NCI-H2227 treated with DMSO at 0.1 percent for 48 hours (cell line): Measurements from ENCODE around the gene ITPR1.
"Not testable (repeated sequence)": the region's sequence is repeated elsewhere in the genome, so short reads cannot be mapped to it uniquely, and the experiment has no call there.

Experiments used
- DNase-seq: peaks from one replicate; lab custom pipeline; 2025; lab: John Stamatoyannopoulos, UW

ITPR1 gene

DNA sequence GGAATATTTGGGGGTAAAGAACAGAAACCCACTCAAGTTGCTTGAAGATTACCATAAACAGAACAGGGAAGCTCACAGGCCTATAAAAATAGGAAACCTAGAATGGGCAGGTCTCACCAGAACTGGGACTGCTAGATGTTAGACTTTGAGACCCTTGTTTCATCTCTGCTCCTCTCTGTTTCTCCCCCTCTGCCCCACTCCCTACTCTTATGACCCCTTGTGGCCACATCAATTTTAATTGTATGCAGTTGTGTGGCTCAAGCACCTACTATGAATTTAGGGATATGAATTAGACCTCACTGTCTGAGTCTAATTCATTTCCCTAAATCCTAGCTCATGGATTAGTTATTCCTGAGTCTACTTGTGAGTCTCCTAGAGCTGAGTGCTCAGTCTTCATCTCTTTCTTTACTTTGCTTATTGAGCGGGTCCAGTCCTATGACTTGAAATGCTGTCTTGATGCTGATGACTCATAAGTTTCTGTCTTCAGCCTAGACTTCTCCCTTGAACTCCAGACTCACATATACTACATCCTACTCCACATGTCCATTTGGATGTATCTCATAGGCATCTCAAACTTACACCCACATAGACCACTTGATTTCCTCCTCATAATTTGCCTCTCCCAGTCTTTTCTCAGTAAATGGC, 78.7 kb downstream of the ITPR1 start:
- DNase-seq: no peak

DNA sequence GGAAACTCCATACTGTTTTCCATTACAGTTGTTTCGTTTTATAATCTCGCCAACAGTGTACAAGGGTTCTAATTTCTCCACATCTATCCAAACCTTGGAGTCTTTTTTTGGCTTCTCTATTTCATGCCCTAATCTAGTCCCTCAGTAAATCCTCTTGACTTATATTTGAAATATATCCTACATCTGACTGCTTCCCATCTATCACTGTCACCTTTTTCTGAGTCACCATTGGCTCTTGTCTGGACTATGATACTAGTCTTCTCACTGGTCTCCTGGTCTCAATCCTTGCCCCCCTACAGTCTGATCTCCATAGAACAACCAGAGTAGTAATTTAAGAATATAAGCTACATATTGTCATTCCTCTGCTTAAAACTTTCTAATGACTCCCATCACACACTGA, 80.0 kb downstream of the ITPR1 start:
- no peak for DNase-seq

DNA sequence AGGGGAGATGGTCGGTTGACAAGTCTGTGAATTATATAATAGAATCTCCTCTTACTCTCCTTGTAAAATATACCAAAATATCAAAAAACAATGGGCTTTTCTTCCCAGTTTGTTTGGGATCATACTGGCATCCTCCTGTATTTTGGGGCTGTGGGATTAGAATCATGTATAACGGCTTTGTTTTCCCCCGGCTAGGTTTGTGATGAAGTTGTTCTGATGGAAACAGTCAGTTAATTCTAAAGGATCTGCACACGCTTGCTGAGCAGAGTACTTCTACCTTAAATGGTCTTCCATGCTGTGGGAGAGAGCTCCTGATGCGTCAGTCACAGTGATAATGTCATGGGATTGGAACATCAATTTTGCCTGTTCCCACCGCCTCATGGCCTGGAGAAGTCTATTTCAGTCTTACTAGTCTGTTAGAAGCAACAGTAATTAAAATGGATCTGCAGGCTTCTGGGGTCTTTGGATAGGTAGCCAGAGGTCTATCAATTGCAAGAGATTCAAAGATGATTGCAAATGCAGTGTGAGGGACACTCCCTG, 81.3 kb downstream of the ITPR1 start:
- no peak for DNase-seq

DNA sequence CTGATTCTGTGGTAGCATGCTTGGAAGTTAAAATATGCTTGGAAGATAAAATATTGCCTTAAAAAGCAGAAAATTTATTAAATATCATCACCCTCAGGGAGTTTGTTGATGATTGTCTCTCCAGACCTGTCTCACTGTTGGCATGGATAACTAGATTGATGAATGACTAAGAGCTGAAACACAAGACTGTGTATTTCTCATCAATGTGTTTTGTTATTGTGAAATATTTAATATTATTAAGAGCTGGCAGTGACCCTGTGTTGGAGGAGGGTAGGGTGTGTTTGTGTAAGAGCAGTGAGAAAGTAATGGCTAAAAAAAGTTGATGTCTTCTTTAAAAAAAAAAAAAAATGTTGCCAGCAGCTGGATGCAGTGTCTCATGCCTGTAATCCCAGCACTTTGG, 82.2 kb downstream of the ITPR1 start:
- DNase-seq: no peak

DNA sequence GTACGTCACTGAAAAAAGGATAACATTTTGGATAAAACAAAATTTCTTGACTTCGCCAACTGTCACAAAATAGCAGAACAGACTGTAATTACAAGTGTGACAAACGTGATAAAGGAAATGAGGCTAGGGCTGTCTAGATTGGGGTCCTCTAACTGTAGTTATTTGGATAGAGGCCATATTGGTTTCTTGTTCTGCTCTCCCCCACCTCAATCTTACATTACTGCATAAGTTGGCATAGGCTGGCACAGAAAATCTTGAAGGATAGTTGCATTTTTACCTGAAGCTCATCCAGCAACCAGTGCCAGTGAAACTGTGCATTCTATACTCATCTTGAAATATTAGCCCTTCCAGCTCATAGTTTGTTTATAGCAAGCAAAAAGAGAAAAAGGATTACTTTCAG, 84.6 kb downstream of the ITPR1 start:
- DNase-seq: no peak

DNA sequence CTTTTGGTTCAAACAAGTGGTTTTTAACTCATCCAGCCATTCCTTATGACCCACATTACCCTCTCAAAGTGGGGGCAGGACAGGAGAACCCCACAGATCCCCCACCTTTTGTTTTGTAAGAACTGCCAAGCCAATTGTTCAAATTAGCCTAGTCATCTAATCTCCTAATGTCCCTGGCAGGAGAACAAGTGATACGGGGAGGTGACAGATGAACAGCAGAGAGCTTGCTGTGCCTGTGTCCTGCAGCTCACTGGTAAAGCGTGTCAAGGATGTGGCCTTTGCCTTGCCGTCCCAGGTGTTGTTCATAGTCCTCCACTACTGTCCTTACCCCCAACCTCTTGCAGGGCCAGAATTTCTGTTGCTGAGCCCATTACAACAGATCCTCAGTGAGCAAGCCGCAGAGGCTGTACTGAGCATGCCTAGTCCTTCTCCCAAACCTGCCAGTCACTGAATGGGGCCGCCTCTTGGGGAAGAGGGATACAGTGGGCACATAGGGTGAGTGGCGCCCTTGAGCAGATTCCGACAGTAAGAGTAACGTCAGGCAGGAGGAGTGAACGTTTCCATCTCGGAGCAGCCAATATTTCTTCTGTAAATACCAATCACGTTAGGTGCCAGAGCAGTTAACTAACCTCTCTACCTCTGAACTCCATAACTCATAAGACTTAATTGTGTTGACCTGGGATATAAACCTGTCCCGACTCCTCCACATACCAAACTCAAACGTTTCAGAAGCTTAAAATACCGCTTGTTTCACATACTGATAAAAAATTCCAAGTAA, 87.4 kb downstream of the ITPR1 start:
- DNase-seq: no peak

DNA sequence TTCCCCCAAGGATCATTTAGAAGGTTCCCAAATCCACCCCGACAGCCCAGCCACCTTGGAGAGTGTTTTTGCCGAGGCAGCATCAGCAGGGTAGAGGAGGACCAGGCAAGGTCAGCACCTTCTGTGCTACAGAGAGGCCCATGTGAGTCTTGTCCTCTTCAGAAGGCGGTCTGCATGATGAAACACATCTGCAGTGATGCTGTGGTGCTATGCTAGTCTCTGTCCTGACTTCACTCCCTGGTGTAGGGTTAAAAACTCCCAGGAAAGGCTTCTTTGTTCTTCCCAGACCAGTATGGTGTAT, 87.9 kb downstream of the ITPR1 start:
- DNase-seq: no peak

DNA sequence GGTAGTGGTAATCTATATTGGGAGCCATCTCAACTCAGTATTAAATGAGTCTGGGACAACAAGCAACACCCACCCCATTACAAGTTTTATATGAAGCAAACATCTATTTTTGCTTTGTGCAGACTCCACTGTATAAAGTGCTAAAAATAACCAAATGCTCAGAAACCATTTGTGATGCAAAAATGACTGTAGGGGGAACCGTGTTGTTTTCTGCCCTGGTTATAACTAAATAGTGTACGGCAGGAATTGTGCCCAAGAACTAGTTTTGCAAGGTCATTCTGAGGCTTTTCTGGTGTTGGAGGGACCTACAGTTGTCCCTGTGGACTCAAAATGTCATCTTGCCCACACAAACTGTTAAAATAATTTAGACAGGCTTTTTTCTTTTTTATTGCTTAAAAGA, 88.3 kb downstream of the ITPR1 start:
- DNase-seq: no peak

DNA sequence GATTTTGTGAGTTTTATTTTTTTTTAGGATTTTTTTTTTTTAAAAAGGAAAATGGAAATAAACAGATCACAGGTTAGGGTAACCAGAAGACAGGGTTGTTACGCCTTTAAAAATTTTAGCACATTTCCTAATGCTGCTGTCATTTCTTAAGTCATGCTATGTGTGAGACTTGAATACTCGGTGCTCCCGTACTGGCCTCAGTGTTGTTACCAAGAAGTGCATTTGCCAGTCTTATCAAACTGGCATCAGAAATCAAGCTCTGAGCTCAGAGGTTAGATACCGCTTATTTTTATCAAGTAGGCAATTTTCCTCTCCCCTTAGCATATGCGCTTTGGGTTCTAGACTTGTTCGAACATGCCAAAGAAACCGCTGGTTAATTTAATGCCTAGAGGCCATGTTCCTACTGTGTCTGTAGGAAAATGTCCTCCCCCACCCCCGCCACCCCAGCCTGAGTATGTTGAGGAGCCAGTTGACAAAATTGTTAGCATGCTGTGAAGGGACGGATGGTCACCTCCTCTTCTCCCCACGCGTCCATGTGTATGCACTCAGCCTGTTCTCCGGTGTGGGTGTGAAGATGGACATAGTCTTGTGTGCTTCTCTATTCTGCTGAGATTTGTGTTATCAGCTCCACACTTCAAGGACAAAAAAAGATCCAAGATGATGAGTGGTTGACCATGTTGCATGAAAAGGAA, 88.9 kb downstream of the ITPR1 start:
- DNase-seq: no peak

DNA sequence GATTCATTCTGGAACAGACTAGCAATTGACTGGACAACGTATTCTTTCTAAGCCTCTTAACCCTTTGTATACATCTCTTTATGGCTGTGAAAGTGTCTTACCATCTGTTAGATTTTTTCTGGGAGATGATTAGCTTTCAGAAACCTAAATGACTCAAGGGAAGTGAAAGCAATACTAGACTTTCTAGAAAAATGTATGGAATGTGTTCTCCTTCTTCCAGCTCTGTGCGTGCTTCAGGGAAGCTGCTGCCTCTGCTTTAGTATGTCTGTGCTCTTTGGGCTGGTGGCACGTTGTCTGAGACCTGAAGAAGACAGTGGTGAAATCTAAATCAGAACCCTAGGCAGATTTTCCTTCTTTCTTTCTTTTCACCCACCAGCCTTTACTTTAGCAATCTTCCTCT, 89.5 kb downstream of the ITPR1 start:
- no peak for DNase-seq

DNA sequence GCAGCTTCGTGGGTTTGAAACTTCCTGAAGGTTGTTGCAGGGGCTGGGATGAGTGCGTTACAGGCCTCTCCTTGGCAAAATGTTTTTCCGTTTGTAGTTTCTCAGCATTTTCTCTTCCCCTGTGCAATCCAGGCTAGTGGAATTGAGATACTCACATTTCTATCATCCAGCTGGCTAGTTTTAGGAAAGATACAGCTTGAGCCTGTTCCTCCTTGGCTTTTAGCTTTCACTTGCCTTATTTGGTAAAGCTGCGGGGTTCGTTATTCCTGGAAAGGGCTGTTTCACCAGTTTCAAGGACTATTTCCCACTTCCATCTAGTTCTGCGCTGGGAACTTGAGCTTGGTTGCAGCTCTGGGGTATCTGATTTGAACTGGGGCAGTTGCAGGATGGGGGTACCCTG, 90.3 kb downstream of the ITPR1 start:
- DNase-seq: no peak

DNA sequence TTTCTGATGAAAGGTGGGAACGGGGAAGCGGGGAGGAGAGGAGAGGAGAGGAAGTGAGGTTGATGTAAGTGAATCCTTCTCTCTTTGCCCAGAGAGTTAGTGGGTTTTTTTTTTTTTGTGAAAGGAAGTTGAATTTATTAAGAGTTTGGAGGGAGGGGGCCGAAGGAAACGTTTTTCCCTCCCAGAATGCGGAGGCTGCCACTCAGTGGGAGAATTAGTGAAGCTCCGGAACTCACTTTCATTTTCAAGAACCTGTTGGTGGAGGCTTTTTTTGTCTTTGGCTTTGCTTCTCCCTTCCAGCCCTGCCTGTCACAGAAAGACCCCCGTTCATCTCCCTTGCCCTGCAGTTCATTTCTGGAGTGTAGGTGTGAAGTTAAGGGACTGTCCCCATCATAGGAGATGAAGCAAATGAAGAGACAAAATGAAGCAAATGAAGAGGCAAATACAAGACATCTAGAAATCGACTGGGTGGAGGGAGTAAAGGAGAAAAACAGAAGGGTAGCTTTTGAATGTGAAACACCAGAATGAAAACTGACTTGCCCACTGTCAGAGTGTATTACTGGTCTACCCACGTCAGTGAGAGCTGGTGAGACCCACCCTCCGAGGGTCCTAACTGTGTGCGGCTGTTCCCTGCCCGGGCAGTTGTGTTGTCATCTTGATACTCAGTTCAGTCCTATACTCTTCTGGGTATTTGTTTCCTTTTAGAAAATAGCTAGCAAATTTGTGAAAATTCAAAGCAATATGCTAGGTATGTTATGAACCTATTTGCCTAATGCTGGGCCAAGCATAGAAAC, 91.5 kb downstream of the ITPR1 start:
- DNase-seq: no peak

DNA sequence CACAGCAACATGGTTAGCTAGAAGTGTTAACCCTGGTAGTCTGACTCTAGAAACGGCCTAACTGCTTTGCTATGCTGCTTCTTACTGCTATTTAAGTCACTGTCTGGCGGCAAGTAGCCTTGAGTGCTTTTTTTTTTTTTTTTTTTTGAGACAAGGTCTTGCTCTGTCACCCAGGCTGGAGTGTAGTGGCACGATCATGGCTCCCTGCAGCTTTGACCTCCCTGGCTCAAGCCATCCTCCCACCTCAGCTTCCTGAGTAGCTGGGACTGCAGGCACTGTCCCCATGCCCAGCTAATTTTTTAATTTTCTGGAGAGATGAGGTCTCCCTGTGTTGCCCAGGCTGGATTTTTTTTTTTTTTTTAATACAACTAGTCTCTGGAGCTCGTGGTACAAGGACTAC, 93.2 kb downstream of the ITPR1 start:
- no peak for DNase-seq

DNA sequence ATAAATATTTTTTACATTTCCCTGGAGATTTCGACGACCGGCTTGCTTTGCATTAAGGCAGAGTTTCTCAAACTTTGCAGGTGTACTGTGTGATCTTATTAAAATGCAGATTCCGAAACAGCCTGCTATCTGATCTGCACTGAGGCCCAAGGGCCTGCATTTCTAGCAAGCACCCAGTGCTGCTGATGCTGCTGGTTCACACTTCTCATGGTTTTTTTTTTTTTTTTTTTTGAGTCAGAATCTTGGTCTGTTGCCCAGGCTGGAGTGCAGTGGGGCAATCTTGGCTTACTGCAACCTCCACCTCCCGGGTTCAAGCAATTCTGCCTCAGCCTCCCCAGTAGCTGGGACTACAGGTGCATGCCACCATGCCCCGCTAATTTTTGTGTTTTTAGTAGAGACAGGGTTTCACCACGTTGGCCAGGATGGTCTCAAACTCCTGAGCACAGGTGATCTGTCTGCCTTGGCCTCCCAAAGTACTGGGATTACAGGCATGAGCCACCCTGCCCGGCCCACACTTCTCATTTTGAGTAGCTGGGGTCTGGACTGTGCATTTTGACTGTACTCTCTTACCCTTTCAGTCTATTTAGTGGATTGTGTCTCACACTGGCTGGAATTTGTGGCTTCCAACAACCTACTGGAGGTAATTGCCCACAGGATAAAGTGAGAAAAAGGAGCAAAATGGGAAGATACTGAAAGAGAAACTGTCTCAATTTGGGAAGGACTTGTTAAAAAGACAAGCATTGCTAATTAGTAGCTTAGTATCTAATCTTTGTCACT, 94.1 kb downstream of the ITPR1 start:
- DNase-seq: no peak

DNA sequence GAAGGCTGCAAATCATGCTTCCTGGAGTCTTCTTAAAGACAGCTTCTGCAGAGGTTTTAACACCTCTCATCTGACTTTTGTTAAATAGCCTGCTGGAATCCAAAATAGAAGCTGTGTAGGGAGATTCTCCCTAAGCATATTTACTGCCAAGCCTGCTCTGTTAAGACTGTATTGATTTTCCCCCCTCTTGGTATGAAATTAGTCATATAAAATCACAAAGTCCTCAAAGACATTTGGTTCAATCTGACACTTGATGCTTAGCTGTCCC, 94.6 kb downstream of the ITPR1 start:
- DNase-seq: peak; percentile 6

DNA sequence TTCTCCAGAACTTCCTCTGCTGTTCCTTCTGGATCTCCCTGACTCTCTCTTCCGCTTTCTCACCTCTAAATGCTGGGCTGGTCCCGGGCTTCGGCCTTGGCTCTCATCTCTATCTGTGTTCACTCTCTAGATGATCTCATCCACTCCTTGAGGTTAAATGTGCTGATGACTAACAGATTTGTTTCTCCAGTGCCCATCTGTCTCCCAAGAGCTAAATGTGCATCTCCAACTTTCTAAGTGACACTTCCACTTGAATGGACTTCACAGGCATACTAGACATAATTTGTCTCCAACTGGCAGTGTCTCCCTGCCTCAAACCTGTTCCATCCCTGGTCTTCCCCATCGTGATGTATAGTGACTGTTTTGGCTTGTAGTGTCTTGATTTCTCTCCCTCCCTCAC, 95.3 kb downstream of the ITPR1 start:
- DNase-seq: no peak

DNA sequence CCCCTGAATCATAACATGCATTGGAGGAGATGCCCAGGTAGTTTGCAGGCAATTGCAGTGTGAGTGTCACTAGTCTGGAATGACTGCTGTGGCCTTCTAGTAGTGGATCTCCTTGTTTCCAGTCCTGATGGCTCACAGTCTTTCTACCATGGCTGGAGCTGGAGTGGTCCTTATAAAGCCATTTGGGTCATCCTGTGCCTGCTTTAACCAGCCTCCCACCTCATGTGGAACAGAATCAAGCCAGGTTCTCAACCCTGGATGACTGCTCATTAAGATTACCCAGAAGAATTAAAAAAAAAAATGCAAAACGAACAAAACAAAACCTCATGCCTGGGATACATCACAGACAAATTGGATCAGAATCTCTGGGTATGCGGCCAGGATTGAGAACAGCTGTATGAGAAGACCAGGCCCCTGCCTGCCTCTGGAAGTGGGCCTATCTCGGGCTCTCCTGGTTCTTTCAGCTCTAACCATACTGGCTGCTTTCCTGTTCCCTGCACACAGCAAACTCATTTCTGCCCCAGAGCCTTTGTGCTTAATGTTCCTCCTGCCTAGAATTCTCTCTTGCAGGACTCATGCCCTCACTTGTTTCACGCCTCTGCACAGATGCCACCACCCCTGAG, 96.4 kb downstream of the ITPR1 start:
- DNase-seq: no peak

DNA sequence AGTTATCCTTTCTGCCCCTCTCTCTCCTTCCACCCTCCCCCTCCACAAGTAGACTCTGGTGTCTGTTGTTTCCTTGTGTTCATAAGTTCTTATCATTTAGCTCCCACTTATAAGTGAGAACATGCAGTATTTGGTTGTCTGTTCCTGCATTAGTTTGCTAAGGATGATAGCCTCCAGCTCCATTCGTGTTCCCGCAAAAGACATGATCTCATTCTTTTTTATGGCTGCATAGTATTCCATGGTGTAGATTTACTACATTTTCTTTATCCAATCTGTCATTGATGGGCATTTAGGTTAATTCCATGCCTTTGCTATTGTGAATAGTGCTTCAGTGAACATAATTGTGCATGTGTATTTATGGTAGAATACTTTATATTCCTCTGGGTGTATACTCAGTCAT, 97.7 kb downstream of the ITPR1 start:
- DNase-seq: not testable (repeated sequence)

DNA sequence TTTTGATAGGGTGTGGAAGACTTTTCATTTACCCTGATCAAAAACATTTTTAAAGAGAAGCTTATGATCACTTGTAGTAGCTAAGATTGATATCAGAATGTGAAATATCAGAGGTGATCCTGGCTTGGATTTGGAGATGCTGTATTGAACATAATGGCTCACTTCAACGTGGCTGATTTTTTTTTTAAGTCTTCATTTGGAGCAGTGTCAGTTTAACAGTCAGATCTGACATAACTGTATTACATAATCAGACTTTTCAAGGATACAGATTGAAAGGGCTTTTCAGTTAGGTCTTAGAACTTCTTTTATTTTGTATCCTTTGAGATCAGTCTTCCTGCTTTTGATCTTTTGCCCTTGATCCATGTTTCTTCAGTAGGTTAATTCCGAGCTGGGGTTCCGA, 98.5 kb downstream of the ITPR1 start:
- no peak for DNase-seq

DNA sequence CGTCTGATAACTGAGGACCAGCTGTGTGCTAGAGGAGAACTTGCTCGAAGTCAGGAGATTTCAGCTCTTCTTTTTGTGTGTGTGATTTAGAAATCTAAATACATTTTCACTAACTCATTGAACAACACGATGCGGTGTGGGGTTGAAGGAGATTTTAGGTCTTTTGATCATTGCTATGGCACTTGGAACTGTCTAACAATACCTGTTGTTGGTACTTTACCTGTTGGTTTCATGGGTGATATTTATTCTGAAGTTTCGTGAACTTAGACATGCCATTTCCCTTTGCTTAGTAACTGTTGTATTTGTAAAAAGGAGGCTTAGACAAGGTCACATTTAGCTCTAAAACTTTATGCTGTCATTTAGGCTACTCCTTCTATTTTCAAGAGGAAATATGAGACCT, 99.9 kb downstream of the ITPR1 start:
- no peak for DNase-seq

DNA sequence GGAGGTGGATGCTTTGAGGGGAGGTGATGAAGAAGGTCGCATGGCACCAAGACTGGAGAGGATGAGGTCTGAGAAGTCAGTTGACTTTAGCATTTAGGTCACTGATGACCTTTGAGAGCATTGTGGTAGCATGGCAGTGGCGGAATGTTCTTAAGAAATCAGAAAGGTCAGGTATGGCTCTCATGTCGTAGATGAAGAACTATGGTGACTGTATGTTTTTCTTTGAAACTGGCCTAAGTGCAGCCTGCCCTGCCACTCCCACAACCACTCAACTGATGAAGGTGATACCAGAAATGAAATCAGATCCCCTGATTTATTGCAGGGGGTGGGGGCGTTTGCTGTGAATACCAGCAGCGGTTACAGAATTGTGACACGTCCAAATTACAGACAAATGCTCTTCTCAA, 102.6 kb downstream of the ITPR1 start:
- DNase-seq: no peak

DNA sequence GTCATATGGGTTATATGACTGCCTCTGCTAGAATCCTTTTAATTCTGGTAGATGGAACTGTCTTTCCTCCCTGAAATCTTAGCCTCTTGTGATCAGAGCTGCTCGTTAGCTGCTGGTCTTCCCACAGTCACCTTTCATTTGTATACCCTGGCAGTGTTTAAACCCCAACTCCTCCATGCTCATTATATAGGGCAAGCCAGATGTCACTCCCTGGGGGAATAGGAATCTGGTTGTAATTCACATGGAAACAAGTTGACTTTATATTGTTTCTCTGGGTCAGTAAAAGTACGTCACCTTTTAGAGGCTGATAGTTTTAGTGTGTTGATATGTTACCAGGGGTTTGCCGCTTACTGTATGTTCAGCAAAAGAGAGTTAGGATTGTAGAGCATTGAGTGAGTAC, 103.5 kb downstream of the ITPR1 start:
- DNase-seq: no peak
